GM12873 (cell line): ENCODE measurements around the gene NINJ2.

Experiments used
- CTCF ChIP-seq: IDR thresholded peaks from 2 replicates; pipeline ENCODE4 v1.5.1; 2012; ENCODE audit warnings: low read depth, mild to moderate bottlenecking, moderate library complexity, low read length, control low read depth; ENCODE audit not compliant: insufficient read depth; ENCODE audit errors: missing control alignments

NINJ2 gene

GRCh38 chr12:663293-663871 lies at the start of gene NINJ2:
NINJ2 (minus strand) TSS chr12:663445; CDS start chr12:663360, 85 bp downstream.
- TF ChIP-seq CTCF = no peak

- no peak for TF ChIP-seq CTCF
Observed at GRCh38 chr12:712172-712863, 49.1 kb upstream of the NINJ2 start.

- TF ChIP-seq CTCF = no peak
Observed at GRCh38 chr12:709455-710020, 46.3 kb upstream of the NINJ2 start.

- TF ChIP-seq CTCF = no peak
Observed at GRCh38 chr12:704516-705242, 41.4 kb upstream of the NINJ2 start.

- no peak for TF ChIP-seq CTCF
Observed at GRCh38 chr12:701896-702539, 38.8 kb upstream of the NINJ2 start.

- no peak for TF ChIP-seq CTCF
Observed at GRCh38 chr12:700016-700415, 36.8 kb upstream of the NINJ2 start.
